ENCODE results near the gene TCP1.

DNA sequence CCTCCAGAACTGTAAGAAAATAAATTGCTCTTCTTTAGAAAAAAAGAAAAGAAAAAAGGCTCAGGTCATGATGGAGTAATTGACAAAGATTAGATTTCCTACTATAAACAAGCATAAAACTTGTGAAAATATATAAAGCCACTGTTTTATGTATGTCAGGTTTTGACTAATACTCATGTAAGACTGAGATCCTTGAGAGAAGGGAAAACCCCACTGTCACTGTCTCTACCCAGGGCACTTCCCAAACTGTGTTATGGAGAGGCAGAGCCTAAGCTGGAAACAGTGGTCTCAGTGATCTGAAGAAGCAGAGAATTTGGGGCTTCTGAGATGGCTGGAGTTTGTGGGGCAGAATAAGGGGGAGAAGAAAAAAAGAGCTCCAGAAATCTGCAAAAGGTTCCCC is 19.9 kb downstream of the TCP1 start:
- TF ChIP-seq, protein P1, sequence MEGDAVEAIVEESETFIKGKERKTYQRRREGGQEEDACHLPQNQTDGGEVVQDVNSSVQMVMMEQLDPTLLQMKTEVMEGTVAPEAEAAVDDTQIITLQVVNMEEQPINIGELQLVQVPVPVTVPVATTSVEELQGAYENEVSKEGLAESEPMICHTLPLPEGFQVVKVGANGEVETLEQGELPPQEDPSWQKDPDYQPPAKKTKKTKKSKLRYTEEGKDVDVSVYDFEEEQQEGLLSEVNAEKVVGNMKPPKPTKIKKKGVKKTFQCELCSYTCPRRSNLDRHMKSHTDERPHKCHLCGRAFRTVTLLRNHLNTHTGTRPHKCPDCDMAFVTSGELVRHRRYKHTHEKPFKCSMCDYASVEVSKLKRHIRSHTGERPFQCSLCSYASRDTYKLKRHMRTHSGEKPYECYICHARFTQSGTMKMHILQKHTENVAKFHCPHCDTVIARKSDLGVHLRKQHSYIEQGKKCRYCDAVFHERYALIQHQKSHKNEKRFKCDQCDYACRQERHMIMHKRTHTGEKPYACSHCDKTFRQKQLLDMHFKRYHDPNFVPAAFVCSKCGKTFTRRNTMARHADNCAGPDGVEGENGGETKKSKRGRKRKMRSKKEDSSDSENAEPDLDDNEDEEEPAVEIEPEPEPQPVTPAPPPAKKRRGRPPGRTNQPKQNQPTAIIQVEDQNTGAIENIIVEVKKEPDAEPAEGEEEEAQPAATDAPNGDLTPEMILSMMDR (IDR thresholded peaks at IDR 0.05), result no peak
- TF ChIP-seq POLR2A (IDR thresholded peaks at IDR 0.05), result no peak
